Adipose tissue (tissue), 3 donors: Measurements from ENCODE around the gene STK4. TPM values are rescaled to one million over a fixed set of nuclear protein-coding genes. Genes with fewer than 3 reads are reported as not detected.

Experiments used
- H3K27ac ChIP-seq: one replicate; pipeline ENCODE4 v1.5.1; 2013; ENCODE audit warnings: low read depth, low read length
- WGBS, 3 donors: extraction: QIAGEN DNeasy Blood & Tissue Kit; methylation state at CpG; one replicate each; pipeline ENCODE4 v1.1.7; 2013; 5-methylcytosine and 5-hydroxymethylcytosine counted together
- polyA plus RNA-seq, 3 donors: library from polyadenylated mRNA; stranded (reverse); fragments of 200-250 nt; gene quantifications; one replicate each; pipeline ENCODE4 v1.2.3, GENCODE V29; 2013
- donor health status: healthy with polysubstance abuse.
- donor health status: Bipolar disorder and iron deficiency.
- donor health status: healthy.

The STK4 gene
- polyA plus RNA-seq, 3 donors, result 3.9 to 8.7 (median 8.0) TPM

GRCh38 chr20:44948107-44948506, 18.2 kb upstream of the STK4 start:
- WGBS, 3 donors, result 91 to 100% (median 94%) methylated on average over 5 of the region's 5 CpGs

GRCh38 chr20:44948513-44948912, 17.8 kb upstream of the STK4 start:
- H3K27ac ChIP-seq, result no peak overlapping the region
- 88 to 92% (median 91%) methylated on average over 2 of the region's 2 CpGs for WGBS, 3 donors

More at GRCh38 chr20:44948107-44948506, 18.2 kb upstream of the STK4 start:
- no peak overlapping the region for H3K27ac ChIP-seq

GRCh38 chr20:44950368-44950767, 15.9 kb upstream of the STK4 start:
- 91 to 97% (median 96%) methylated on average over 1 of the region's 1 CpG for WGBS, 3 donors
- no peak overlapping the region for H3K27ac ChIP-seq

GRCh38 chr20:44952731-44953130, 13.6 kb upstream of the STK4 start:
- 78 to 100% (median 86%) methylated on average over 1 of the region's 1 CpG for WGBS, 3 donors
- no peak overlapping the region for H3K27ac ChIP-seq

GRCh38 chr20:44954211-44954610, 12.1 kb upstream of the STK4 start:
- 90 to 97% (median 96%) methylated on average over 5 of the region's 5 CpGs for WGBS, 3 donors
- no peak overlapping the region for H3K27ac ChIP-seq

- 72 to 89% (median 81%) methylated on average over 4 of the region's 4 CpGs for WGBS, 3 donors
Observed at GRCh38 chr20:44955270-44955669, 11.0 kb upstream of the STK4 start.

GRCh38 chr20:44956410-44956809, 9.9 kb upstream of the STK4 start:
- no peak overlapping the region for H3K27ac ChIP-seq
- 92 to 93% (median 92%) methylated on average over 3 of the region's 3 CpGs for WGBS, 3 donors

More at GRCh38 chr20:44955270-44955669, 11.0 kb upstream of the STK4 start:
- H3K27ac ChIP-seq, result no peak overlapping the region

- WGBS, 3 donors, result 93 to 96% (median 96%) methylated on average over 8 of the region's 8 CpGs
- no peak overlapping the region for H3K27ac ChIP-seq
Observed at GRCh38 chr20:44958276-44958675, 8.0 kb upstream of the STK4 start.

GRCh38 chr20:44959082-44959637, 7.2 kb upstream of the STK4 start:
- H3K27ac ChIP-seq, result no peak overlapping the region
- 29 to 37% (median 31%) methylated on average over 8 of the region's 8 CpGs for WGBS, 3 donors

GRCh38 chr20:44959638-44960102, 6.6 kb upstream of the STK4 start:
- 6 to 8% (median 6%) methylated on average over 13 of the region's 13 CpGs for WGBS, 3 donors

GRCh38 chr20:44960103-44960852, 6.0 kb upstream of the STK4 start, which contains the start of gene TOMM34:
Gene TOMM34, minus strand, starts transcription at chr20:44960397. Its CDS starts 64 bp downstream, at chr20:44960333.
- WGBS, 3 donors, result 0% methylated on average over 49 to 60 of the region's 60 CpGs
- no peak within 1 kb of the TSS for H3K27ac ChIP-seq

More at GRCh38 chr20:44959638-44960102, 6.6 kb upstream of the STK4 start:
- no peak overlapping the region for H3K27ac ChIP-seq

GRCh38 chr20:44961011-44961869, 5.1 kb upstream of the STK4 start:
- WGBS, 3 donors, result 66 to 71% (median 67%) methylated on average over 4 of the region's 4 CpGs
- no peak overlapping the region for H3K27ac ChIP-seq

GRCh38 chr20:44961870-44962267, 4.4 kb upstream of the STK4 start:
- H3K27ac ChIP-seq, result no peak overlapping the region
- WGBS, 3 donors, result 77 to 87% (median 80%) methylated on average over 3 of the region's 3 CpGs

GRCh38 chr20:44962483-44962882, 3.8 kb upstream of the STK4 start:
- 91 to 97% (median 92%) methylated on average over 3 of the region's 3 CpGs for WGBS, 3 donors
- H3K27ac ChIP-seq, result no peak overlapping the region

GRCh38 chr20:44963325-44964215, 2.7 kb upstream of the STK4 start:
- no peak overlapping the region for H3K27ac ChIP-seq
- WGBS, 3 donors, result 74 to 86% (median 77%) methylated on average over 4 of the region's 4 CpGs

- H3K27ac ChIP-seq, result no peak overlapping the region
- 29 to 53% (median 41%) methylated on average over 5 of the region's 5 CpGs for WGBS, 3 donors
Observed at GRCh38 chr20:44965651-44966029, 672 bp upstream of the STK4 start.

GRCh38 chr20:44967207-44967807, 995 bp downstream of the STK4 start:
- no peak overlapping the region for H3K27ac ChIP-seq
- WGBS, 3 donors, result 26 to 44% (median 26%) methylated on average over 5 of the region's 5 CpGs
